ENCODE data around the gene UGT2A1.

UGT2A1 gene

DNA sequence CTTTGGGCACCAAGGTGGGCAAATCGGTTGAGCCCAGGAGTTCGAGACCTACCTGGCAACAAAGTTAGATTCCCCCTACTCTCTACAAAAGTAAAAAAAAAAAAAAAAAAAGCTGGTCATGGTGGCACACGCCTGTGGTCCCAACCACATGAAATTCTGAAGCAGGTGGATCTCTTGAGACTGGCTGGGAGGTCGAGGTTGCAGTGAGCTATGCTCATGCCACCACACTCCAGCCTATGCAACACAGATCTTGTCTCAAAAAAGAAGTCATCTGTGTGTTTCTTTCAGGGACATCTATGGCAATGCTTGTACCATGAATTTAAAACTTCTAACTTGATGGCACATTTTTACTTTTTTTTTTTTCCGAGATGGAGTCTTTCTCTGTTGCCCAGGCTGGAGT lies 68.9 kb downstream of the UGT2A1 start:
- DNase-seq = no peak

DNA sequence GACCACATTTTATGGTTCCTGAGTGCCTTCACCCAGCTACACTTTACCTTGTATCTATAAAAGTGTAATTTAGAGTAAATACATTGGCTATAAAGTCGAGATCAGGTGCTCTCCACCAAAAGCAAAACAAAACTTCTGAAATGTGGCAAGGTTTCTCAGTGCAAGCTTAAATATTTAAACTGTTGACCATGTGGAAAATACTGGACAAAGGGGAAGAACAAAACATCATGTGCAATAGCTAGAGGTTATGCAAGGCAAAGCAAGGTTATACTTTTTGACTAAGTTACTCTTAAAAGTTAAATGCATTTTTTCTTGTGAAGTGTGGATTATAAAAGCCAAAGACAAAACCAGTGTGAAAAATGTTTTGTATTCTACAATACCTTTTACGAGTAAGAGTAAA lies 69.5 kb downstream of the UGT2A1 start:
- DNase-seq = no peak

DNA sequence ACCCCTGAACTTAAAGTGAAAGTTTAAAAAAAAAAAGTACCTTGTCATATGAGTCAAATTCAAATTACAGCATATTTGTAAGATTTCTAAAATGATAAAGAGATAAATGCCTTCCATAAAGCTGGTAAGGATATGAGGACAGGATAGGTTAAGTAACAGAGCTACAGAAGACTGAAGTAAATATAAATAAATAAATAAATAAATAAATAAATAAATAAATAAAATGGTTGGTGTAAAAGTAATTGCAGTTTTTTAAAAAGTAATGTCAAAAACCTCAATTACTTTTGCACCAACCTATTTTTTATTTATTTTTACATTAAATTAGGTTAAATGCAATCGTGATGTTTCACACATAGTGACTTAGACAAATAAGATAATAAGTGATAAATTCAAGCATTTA lies 75.8 kb downstream of the UGT2A1 start:
- DNase-seq = no peak

- no peak for DNase-seq
These were observed 76.7 kb downstream of the UGT2A1 start for GRCh38 chr4:69576251-69576877.

GRCh38 chr4:69568787-69569186 lies 84.3 kb downstream of the UGT2A1 start:
- DNase-seq = no peak

DNA sequence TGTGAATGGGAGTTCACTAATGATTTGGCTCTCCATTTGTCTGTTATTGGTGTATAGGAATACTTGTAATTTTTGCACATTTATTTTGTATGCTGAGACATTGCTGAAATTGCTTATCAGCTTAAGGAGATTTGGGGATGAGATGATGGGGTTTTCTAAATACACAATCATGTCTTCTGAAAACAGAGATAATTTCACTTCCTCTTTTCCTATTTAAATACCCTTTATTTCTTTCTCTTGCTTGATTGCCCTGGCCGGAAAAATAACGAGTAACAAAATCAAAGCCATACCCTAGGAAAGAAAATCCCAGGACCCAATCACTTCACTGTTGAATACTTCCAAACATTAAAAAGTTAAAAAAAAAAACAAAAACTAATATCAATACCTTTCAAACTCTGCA lies 89.6 kb downstream of the UGT2A1 start:
- DNase-seq = no peak

- no peak for DNase-seq
These were observed 103.4 kb downstream of the UGT2A1 start for GRCh38 chr4:69549651-69550050.

GRCh38 chr4:69546134-69546765 lies 106.8 kb downstream of the UGT2A1 start:
- no peak for DNase-seq
